ENCODE measurements around the gene MIEF2.
A peak's percentile ranks its signal among the peaks of the same experiment; 100 is the strongest.
"Not testable (repeated sequence)": the region's sequence is repeated elsewhere in the genome, so short reads cannot be mapped to it uniquely, and the experiment has no call there.

Gene MIEF2, protein sequence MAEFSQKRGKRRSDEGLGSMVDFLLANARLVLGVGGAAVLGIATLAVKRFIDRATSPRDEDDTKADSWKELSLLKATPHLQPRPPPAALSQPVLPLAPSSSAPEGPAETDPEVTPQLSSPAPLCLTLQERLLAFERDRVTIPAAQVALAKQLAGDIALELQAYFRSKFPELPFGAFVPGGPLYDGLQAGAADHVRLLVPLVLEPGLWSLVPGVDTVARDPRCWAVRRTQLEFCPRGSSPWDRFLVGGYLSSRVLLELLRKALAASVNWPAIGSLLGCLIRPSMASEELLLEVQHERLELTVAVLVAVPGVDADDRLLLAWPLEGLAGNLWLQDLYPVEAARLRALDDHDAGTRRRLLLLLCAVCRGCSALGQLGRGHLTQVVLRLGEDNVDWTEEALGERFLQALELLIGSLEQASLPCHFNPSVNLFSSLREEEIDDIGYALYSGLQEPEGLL

DNA sequence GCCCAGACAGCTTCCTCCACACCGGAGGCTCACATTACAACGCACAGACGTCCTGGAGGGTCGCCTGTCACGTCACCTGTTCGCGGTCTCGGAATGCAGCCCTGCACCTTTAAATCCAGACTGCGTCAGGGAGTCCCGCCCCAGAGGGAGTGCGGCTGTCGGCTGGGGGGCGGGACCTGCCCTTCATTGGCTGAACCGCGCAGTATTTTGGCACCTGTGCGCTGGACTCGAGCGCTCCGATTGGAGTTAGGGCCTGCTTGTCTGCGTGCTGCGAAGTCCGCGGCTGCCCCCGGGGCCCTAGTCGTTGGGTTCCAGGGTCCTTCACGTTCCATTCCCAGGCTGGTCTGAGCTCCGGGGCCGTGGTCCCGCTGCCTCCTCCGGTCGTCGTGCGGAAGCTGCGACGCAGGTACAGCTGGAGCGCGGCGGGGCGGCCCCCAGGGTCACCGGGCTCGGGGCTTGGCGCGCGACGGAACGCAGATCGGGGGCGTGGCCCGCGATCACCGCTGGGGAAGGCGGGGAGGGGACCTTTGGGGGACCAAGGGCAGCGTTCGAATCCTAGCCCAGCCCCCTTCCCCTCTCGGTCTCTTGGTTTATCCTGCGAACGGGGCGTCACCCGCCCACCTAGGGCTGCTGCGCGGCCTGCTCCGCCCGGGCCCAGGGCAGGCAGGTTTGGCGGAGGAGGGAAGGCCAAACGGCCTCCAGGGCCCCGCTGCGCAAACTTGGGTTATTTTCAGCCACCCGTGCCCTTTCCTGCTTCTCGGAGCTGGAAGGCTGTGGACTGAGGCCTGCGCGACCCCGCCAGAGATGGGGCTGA is at the start of gene MIEF2:
Gene MIEF2 (plus strand): TSS at position 331 of the 814 bp plus-strand sequence. CDS start 2,059 bp downstream, outside the sequence.
- DNase-seq (ENCODE audit: low read depth in 3 of 3, low spot score in 1 of 3) = peak; percentile 76 to 81 (median 76)

DNA sequence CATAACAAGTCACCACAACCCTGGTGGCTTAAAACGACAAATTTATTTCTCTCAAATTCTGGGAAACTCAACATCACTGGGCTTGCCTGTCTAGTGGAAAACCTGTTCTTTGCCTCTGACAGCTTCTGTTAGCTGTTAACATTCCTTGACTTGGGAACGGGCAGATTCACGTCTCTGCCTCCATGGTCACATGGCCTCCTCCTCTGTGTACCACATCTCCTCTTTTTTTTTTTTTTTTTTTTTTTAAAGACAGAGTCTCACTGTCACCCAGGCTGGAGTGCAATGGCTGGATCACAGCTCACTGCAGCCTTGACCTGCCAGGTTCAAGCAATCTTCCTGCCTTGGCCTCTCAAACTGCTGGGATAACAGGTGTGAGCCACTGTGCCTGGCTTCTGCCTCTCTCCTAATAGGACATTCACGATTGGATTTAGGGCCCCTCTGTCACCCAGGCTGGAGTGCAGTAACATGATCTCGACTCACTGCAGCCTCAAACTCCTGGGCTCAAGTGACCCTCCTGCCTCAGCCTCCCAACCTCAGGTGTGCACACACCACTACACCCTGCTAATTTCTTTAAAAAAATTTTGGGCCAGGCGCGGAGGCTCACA is 46.7 kb upstream of the MIEF2 start:
- DNase-seq (ENCODE audit: low read depth in 3 of 3, low spot score in 1 of 3) = no peak

DNA sequence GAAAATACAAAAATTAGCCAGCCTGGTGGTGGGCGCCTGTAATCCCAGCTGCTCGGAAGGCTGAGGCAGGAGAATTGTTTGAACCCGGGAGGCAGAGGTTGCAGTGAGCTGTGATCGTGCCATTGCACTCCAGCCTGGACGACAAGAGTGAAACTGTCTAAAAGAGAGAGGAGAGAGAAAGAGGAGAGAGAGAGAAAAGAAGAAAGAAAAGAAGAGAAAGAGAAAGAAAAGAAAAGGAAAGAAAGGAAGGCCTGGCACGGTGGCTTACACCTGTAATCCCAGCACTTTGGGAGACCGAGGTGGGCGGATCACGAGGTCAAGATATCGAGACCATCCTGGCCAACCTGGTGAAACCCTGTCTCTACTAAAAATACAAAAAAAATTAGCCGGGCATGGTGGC is 43.6 kb upstream of the MIEF2 start:
- not testable (repeated sequence) for DNase-seq (ENCODE audit: low read depth in 3 of 3, low spot score in 1 of 3)

DNA sequence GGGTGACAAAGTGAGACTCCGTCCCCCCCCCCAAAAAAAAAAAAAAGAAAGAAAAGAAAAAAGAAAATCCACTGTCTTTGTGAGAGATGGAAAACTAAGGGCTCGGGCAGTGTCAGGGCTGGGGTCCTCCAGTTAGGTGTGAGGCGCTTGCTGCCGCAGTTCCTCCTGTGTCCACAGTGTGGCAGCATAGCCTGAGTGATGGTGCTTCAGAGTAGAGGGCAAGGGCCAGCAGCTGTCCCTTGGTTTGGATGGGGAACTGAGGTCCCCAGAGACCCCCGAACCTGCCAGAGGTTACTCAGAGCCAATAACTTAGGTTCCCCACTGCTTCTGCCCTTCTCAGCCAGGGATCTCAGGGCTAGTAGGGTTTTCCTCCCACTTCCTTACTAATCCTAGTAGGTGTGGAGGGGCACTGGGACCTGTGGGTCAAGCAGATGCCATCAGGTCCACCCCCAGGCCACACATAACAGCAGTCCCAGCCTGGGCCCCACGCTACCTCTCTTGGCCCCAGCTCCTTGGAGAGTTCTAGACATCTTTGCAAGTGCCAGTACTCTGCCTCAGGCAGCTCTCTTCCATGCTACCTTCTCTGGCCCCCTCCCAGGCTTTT is 42.9 kb upstream of the MIEF2 start:
- DNase-seq (ENCODE audit: low read depth in 3 of 3, low spot score in 1 of 3) = peak; percentile 45 to 62 (median 51)

DNA sequence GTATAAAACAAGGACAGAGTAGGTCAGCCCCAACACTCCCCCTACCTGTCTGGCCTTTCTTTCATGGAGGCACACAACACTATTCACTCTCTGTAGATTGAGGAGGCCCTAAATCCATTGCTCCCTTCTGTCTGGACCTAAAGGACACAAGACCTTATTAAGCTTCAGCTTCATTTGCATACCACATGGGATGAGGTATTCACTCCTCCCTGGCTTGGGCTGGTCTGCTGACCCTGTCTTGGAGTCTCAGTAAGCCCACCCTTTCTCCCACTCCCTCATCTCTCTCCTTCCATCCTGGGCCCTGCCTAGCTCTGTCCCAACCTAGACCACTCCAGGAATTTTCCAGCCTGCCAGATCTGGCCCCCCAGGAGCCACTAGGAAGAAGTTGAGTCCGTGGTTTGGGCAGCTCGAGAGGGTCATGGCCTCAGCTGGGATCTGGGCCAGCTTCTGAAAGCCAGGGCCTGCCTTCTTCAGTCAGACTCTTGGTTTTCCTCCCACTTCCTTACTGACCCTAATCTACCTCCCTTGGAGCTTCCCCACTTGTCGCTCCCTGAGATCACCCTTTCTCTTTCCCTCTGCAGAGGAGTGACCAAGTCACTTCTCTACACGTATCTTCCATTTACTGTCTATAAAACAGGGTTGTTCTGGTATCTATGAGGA is 41.6 kb upstream of the MIEF2 start:
- DNase-seq (ENCODE audit: low read depth in 3 of 3, low spot score in 1 of 3) = no peak

DNA sequence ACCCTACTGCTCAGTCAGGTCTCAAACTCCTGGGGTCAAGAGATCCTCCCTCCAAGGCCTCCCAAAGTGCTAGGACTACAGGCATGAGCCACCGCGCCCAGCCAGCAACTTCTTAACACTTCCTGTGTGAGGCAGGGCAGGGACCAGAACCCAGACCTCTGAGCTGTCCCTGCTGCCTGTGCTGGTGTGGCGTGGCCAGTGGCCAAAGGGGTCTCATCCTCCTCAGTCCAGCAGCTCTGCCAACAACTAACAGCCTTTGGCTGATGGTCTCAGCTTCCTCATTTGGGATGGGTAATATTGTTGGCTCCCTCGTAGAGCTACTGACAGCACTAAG is 36.4 kb upstream of the MIEF2 start:
- no peak for DNase-seq (ENCODE audit: low read depth in 3 of 3, low spot score in 1 of 3)

DNA sequence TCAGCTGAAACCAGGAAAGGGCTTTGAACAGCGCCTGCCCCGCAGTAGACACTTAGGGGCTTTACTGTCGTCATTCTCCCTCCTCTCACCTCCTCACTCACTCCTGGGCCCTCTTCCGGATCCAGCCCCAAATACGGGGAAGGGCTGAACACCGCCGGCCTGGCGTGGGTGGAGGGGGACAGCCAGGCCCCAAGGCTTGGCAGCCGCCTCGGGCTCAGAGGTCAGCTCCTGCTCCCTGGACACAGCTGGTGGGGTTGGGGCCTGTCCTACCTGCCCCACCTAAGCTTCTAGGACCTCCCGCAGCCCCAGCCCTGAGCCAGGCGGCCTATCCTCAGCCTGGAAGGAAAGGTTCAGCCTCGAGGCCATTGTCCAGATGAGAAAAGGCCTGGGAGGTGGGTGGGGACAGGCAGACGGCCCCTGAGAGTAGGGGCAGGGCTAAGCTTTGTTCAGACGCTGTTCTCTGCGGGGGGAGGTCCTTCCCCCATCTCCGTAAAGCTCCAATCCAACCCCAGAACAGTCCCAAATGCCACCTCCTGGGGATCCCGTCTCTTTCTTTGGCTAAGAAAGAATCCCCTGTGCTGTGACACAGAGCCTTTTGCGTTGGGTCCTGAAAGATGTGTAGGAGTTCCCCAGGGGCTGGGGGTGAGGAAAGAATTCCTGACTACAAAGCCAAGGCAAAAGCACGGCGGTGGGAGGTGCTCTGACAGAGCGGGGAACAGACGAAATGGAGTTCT is 35.9 kb upstream of the MIEF2 start:
- DNase-seq (ENCODE audit: low read depth in 3 of 3, low spot score in 1 of 3) = no peak

DNA sequence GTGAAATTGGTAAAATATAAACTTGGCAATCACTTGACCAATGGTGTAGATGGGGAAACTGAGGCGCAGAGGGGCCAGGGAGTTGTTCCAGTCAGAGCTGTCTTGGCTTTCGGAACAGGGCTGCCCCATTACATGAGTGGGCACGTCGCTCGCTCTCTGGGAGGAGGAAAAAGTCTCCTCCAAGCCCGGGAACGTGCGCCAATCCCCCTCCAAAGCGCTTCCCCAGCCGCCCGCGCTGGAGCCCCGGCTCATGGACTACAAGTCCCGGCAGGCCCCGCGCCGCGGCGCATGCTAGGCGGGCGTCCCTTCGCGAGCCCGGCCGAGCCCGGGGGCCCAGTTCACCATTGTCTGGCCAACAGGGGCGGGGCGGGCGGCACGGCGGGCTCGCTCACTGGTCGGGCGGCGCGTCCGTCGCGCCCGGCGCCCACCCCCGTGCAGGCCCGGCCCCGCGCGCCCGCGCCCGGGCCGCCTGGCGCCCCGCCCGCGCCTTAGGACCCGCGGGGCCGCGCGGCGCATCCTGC is 35.3 kb upstream of the MIEF2 start, which contains the start of gene LLGL1:
Gene LLGL1 (plus strand): TSS at position 515 of the 521 bp plus-strand sequence. CDS start 48 bp downstream, outside the sequence.
- DNase-seq (ENCODE audit: low read depth in 3 of 3, low spot score in 1 of 3) = peak; percentile 89 to 93 (median 90)

DNA sequence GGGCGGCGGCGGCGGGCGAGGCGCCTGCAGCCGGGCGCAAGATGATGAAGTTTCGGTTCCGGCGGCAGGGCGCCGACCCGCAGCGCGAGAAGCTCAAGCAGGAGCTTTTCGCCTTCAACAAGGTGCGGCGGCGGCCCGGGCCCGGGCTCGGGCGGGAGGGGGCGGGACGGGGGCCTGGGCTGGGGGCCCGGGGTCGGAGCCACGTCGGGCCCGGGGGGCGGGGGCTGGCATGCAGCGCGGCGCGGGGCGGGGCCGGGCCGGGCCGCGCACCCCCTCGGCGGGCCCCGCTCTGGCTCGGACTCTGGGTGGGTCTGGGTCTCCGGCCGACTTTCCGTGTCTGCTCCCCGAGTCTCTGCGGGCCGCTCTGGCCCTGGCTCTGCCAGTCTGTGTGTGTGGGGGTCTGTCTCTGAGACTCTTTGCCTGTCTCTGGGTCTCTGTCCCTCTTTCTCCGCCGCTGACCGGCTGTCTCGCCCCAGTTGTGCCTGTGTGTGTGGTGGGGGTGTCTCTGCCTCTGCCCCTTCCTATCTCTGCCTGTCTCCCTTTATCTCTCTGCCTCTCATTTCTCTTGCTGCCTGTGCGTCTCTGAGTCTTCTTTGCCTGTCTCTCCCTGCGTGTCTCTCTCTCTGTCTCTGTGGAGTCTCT is 34.7 kb upstream of the MIEF2 start:
- DNase-seq (ENCODE audit: low read depth in 3 of 3, low spot score in 1 of 3) = no peak

DNA sequence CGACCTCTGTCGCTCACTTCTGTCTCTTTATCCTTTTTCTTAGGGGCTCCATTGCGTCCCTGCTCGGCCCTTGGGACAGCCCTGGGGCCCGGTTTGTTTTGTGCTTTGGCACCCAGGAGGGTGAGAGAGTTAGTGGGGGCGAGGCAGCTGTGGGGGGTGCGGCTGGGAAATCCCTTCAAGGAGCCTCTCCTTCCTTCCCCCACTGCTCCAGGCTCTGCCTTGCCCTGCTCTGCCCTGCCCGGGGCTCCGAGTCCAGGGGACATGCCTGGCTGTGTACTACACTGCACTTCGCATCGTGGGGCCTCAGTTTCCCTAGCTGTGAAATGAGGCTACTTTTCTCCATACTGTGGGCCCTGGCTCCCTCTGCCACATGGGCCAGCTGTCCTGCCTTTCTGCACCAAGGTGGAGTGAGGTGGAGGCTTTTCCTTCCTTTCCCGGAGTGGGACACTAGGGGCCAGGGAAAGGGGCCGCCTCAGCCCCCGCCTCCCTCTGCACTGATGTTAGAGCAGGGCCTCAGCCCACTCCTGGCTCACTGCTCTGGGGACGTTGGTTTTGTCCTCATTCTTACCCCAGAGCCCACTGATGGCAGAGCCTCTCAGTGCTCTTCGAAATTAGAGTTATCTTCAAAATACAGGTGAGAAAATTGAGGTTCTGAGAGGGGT is 34.0 kb upstream of the MIEF2 start:
- no peak for DNase-seq (ENCODE audit: low read depth in 3 of 3, low spot score in 1 of 3)

DNA sequence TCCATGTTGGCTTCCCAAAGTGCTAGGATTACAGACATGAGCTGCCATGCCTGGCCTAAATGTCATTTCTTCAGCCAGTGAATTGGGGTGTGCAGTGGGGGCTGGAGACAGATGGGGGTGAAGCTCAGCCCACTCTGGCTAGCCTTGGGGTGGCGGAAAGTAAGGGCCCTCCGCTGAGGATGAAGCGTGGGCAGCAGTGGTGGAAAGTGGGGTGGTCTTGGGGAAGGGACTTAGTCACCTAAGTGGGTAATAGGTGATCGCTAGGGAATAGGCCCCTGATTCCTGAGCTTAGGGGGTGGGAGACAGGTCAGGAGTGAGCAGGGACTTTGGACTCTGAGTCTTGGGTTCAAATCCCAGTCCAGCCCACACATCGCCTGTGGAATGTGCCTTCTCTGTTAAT is 32.8 kb upstream of the MIEF2 start:
- DNase-seq (ENCODE audit: low read depth in 3 of 3, low spot score in 1 of 3) = no peak

DNA sequence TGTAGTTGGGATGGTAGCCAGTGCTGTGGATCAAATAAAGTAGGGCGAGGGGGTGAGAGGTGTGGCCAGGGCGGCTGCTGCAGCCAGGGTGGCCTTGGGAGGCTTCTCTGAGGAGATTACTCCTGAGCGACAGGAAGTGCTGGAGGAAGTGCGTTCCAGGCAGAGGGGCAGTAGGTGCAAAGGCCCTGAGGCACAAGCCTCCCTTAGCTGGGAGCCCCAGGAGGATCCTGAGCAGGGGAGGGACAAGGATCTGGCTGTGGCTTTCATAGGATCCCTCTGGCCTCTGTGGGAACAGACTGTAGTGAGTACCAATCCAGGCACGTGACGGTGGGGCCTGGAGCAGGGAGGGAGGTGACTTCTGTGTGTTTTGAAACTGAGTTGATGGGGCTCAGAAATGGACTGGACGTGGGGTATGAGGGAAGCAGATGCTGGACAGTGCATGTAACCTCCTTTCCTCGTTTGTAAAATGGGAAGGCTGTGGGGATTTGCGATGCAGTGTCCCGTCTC is 32.2 kb upstream of the MIEF2 start:
- no peak for DNase-seq (ENCODE audit: low read depth in 3 of 3, low spot score in 1 of 3)

DNA sequence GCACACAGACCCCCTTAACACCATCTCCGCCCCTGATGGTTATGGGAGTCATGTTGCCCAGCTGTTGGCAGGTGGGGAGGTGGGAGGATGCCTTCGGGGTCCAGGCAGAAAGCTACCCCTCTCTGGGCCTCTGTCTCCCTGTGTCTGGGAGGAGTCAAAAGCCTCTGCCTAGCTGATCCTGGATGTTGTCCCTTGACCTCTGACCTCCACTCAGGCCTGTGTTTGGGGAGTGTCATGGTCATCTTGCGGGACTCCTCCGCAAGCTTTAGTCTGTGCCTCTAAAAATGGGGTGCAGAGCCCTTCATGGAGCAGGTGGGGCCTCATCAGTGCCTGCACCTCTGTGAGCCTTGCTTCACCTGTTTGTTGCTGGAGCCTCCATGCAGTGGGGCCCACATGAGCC is 31.2 kb upstream of the MIEF2 start:
- DNase-seq (ENCODE audit: low read depth in 3 of 3, low spot score in 1 of 3) = no peak

DNA sequence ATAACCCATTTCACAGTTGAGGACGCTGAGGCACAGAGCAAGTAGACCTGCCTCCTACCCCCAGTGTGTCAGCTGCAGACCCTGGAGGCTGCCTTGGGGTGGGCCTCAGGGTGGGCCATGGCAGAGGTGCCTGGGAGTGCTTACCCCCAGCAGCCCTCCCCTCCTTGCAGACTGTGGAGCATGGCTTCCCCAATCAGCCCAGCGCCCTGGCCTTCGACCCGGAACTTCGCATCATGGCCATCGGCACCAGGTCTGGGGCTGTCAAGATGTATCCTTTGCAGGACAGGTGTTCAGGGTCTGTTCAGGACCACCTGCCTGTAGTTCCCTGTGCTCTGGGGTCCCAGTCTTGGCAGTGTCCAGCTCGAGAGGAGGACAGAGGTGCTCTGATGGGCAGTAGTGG is 30.7 kb upstream of the MIEF2 start:
- no peak for DNase-seq (ENCODE audit: low read depth in 3 of 3, low spot score in 1 of 3)

DNA sequence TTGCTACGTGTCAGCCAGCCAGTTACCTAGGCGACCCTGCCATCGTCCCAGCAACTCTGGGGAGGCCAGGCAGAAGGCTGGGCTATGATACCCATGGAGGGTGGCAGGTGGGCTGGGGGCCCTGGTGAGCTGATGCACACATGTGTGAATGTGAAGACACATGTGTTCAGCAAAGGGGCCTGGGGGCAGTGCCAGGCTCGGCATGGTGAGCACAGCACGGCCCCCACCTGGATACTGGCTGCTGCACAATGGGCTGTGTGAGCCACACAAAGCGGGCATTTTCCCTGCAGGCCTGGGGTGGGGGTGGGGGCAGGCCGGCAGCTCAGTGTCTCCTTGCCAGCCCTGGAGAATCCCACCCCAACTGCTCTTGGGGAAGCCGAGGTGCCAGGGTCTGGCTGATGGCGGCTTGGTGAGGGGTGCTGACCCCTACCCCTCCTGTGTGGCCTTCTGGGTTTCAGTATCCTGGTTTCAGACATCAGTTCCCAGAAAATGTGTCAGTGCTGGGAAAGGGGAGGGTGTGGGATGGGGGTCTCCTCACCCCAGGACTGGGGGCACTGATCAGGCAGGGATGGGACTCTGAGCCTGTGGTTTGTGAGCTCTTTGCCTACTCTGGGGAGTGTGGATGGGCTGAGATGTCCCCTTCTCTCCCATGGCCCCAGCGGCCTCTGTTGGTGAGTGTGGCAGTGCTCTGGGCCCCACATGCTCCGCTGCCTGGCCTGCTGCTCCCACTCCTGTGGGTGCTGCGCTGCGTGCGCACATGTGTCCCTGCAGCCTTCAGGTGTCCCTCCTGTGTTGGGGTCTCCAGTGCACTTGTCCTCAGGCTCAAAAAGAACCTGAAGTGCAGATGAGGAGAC is 29.9 kb upstream of the MIEF2 start:
- no peak for DNase-seq (ENCODE audit: low read depth in 3 of 3, low spot score in 1 of 3)

DNA sequence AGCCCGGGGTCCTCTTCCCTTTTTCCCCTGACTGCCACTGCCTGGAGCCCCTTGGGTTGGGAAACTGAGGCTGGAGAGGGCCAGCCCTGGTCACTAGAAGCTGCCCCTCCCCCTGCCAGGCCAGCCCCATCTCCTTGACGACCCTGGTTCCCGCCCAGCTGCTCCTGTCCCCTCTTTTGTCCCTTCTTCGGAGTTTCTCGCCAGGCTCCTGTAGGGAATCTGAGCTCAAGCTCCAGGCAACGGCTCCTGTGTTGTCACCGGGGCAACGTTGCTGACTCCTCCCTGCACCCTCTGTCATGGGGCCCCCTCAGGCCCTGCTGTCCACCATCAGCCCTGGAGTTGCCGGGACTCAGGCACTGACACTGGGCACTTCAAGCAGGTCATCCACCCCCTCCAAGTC is 29.3 kb upstream of the MIEF2 start:
- DNase-seq (ENCODE audit: low read depth in 3 of 3, low spot score in 1 of 3) = no peak

DNA sequence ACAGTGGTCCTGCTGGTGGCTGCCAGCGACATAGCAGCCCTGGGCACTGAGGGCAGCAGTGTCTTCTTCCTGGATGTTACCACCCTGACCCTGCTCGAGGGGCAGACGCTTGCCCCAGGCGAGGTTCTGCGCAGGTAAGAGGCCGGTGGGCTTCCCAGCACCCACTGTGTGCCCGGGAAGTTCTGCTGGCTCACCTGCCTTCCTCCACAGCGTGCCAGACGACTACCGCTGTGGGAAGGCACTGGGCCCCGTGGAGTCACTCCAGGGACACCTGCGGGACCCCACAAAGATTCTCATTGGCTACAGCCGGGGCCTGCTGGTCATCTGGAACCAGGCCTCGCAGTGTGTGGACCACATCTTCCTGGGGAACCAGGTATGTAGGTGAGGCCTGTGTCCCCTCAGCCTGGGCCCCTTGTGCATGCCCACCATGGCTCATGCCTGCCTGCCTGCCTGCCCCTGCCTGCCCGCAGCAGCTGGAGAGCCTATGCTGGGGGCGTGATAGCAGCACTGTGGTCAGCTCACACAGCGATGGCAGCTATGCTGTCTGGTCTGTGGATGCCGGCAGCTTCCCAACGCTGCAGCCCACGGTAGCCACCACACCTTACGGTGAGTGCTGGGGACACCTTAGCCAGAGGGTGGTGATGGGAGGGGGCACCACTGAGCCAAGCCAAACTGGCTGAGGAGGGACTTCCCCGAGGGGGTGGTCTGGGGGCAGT is 26.5 kb upstream of the MIEF2 start:
- DNase-seq (ENCODE audit: low read depth in 3 of 3, low spot score in 1 of 3) = no peak

Data from stimulated activated CD4-positive, alpha-beta T cell treated with anti-CD3 and anti-CD28 coated beads, TNF-alpha, amount 100 ng/mL, for 1 hour (primary cell).